NCI-H1436 (cell line): ENCODE results near the gene ANGPTL4.
"Not testable (repeated sequence)": the region's sequence is repeated elsewhere in the genome, so short reads cannot be mapped to it uniquely, and the experiment has no call there.

Experiments used
- DNase-seq: peaks from one replicate; lab custom pipeline; 2025; lab: John Stamatoyannopoulos, UW

ANGPTL4 gene

DNA sequence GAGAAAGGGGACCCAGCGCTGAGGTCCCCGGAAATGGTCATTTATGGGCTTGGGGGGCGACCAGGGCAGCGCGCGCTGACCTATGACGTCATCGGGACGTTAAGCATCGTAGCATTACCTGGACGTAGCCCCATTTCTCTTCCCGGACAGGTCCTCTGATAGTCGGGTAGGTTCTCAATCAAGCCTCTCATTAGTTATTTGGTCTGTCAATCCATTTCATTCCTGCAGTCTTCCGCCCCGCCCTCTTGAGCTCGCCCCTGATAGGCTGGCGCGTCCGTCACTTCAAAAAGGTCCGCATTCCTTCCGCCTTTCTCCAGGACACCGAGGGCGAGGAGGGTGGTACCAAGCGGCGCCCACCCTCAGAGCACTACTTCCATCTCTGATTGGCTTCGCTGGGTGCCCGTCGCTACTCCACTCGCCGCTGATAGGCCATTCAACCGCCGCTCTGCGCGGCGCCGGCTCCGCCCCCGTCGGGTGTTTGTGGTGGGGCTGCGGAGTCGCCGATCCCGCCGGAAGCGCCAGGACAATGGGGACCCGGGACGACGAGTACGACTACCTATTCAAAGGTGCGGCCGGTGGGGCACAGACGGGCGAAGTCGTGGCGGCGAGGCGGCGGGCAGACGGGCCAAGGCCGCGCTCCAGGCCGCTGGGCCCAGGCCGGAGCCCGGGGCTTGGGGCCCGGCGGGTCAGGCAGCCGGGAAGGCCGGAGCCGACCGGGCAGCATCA lies 26.1 kb downstream of the ANGPTL4 start, which contains the start of gene RAB11B:
RAB11B (plus strand) TSS at position 470 of the 726 bp plus-strand sequence; CDS start at position 527, 57 bp downstream.
- peak; percentile 99 for DNase-seq

DNA sequence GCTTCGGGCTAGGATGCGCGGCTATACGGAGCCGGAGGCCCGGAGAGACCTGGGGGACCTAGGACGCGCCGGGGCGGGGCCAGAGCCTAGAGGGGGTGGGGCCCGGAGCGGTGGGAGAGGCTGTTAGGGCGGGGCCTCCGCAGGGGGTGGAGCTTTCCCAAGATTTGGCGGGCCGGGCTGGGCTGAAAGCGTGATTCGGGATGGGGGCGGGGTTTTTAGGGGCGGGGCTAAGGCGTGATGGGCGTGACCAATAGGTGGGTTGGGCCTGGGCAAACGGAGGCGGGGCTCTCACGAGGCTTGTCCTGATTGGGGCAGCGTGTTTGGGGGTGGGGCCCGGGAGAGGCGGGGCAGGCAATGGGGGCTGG lies 26.6 kb downstream of the ANGPTL4 start:
- peak; percentile 91 for DNase-seq

DNA sequence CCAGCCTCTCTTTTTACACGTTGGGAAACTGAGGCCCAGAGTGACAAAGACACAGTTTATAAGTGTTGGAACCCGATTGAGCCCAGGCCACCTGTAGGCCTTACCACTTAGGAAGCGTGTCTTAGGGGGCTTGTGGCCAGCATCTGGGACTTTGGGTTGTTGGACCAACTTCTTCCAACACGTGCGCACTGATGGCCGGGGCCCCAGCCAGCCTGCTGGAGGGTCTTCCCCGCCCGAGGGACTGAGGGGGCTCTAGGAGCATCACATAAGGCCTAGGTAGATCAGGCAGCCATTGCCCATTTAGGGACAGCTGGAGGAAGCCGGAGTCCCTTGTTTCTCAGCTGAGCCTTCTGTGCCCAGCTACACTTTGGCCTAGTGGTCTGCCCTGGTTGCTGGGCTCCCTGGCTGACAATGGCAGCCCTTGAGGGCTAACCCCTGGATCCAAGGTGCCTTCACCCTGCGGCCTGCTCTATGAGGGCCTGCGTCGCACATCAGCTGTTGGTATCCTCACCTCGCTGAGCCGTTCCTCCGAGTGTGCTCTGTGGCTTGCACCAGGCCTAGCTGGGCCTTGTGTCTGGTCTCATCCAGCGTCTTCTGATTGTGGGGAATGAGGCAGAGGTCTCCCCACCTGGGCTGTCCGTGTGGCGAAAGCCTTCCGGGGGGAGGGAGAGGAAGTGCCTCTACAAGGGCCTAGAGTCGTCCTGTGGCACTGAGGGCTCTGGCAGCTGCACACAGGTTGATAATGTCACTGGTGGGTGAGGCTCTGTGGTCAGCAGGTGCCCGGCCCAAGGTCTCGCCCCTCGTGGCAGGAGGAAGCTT lies 27.5 kb downstream of the ANGPTL4 start:
- DNase-seq = no peak

- no peak for DNase-seq
These were observed 28.1 kb downstream of the ANGPTL4 start for GRCh38 chr19:8392017-8392591.

DNA sequence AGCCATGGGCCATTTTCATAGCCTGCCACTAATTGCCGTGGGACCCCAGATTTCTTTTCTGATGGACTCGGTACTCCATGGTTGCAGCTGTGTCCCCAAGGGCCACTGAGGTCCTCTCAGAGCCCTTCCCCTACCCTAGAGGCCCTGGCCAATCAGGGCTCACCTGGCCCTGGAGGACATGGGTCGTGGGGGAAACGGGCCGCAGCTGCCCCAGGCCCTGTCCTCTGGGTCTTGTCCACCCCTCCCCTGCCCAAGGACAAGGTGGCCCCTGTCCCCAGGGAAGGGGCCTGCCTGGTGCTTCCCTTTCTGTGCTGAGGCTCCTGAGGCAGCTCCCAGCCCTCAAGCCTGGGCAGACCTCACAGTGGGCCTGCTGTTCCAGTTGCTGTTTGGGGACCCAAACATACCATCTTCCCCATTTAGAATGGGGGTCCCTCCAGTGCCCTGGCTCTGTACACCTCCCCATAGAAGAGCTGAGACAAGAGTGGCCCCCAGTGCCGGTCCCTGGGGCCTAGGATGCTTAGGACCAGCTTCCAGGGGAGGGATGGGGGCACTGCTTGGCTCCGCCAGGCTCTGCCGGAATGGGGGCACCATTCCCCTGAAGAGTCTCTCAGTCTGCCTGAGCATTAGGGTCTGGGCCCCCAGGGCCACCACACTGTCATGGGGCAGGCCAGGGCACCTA lies 29.4 kb downstream of the ANGPTL4 start:
- DNase-seq = no peak

DNA sequence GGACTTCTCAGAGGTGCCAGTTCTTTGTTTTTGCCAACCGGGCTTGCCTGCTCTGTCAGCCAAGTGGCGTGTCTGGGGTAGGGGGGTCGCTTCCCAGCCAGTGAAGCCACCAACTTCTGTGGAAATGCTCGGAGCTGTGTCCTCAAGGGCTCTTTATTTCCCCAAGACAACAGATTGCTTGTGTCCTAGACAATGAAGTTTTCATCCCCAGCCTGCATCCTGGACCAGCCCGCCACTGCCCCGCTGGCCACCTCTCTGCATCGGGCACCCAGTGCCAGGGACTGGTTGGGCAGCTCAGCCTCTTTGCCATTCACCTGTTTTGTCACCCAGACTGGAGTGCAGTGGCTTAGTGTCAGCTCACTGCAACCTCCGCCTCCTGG lies 29.9 kb downstream of the ANGPTL4 start:
- no peak for DNase-seq

DNA sequence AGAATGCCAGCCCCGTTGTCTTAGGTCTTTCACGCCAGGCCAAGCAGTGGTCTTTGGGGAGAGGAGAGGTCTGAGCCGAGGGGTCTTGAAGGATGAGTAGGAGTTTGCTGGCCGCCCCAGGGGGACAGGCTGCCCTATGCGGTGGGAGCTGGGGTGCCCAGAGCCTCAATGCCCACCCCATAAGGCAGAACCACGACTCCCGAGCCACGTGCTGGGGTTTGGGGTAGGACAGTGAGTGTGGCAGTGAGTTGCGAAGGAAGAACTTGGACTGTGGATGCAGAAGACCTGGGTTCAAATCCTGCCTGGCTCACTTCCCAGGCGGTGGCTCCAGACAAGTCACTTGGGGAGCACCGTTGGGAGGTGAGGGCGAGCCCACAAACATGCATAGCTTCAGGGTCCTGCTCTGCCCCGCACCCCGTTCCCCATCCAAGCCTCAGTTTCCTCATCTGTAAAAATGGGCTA lies 31.7 kb downstream of the ANGPTL4 start:
- no peak for DNase-seq

DNA sequence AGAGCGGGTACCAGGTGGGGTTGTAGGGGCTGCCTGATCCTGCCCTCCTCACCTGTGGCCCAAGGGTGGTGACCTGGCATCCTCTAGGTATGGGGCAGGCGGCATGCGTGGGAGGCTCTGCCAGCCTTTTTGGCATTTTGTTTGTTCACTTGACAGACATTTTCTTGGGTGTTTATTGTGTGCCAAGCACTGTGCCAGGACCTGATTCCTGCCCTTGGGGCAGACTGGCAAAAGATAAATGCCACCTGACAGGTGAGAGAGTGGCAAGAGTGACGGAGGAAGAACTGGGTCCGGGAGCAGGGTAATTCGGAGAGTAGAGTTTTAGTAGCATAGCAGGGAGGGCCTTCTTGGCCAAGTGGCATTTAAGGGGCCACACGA lies 32.2 kb downstream of the ANGPTL4 start:
- DNase-seq = no peak

DNA sequence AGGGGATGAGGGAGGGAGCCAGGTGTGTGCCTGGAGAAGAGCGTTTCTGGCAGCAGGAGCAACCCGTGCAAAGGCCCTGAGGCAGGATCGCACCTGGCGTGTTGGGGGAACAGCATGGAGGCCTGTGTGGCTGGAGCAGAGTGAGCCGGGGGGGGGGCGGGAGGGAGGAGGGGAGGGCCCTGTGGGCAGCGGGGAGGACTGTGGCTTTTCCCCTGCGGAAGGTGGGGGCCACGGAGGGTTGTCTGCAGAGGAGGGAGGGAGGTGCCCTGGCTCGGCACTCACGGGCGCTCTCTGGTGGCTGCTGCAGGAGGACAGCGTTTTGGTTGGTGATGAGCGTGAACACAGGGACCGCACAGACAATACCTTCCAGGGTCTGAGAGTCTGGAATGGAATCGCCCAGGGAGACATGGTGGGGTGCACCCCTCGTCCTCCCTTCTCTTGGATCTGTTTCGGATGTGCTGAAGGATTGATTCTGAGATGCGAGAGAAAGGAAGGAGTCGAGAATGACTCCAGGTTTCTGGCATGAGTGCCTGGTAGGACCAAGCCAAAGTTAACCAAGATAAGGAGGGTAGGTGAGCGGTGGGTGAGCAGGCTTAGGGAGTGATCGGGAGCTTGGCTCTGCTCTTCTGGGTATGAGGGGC lies 32.7 kb downstream of the ANGPTL4 start:
- no peak for DNase-seq

GRCh38 chr19:8397271-8397670 lies 33.3 kb downstream of the ANGPTL4 start:
- DNase-seq = no peak

DNA sequence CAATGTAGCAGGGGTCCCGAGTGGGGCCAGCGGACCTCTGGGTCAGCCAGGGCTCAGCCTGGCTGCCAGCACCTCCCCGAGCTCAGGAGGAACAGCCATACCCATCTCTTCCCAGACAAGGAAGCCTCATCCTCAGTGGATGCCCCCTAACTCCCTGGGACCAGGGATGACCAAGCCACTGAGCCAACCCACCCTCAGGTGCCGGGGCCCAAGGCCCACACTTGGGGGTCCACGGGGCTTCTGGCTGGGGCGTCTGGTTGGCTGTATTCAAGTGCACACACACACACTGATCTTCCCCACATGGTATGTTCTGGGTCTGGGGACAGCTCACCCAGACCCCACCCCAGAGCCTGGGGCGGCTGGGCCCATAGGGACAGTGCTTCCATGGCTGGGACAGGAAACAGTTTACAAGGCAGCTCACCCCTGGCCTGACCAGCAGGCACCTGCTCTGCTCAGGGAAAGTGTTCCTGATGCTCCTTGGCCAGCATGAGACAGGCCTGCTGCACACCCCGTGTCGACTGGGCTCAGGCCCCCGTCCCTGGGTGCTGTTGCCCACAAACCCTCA lies 33.9 kb downstream of the ANGPTL4 start:
- DNase-seq = no peak

DNA sequence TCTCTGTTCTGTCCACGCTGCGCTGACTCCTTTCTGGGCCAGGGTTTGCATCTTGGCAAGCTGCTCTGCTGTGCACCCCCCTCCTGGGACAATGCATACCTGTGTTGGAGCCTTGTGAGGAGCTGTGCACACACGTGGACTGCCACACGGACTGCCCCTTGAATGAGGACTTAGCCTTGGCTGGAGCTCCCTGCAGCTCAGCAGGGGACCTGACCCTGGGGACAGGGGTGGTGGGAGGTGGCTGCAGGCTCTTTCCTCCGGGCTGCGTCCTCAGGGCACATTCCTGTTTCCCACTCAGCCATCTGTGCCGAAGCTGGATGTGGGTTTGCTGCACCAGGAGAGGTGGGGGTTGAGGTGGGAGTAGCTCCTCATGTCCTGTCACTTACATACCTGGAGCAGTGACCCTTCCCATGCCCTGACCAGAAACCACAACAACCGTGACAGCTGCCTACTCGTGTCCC lies 34.4 kb downstream of the ANGPTL4 start:
- DNase-seq = no peak

GRCh38 chr19:8399681-8400188 lies 35.8 kb downstream of the ANGPTL4 start:
- DNase-seq = no peak

DNA sequence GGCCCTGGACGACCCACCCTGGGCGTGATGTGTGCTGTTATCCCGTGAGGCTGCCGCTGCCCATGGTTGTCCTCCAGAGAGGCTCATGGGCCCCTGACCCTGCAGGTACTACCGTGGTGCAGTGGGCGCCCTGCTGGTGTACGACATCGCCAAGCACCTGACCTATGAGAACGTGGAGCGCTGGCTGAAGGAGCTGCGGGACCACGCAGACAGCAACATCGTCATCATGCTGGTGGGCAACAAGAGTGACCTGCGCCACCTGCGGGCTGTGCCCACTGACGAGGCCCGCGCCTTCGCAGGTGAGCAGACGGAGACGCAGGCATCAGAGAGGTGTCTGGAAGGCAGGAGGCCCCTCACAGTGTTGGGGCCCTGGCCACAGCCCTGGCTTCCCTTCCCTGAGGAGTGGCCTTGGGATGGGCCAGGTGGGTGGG lies 38.0 kb downstream of the ANGPTL4 start:
- DNase-seq = no peak

DNA sequence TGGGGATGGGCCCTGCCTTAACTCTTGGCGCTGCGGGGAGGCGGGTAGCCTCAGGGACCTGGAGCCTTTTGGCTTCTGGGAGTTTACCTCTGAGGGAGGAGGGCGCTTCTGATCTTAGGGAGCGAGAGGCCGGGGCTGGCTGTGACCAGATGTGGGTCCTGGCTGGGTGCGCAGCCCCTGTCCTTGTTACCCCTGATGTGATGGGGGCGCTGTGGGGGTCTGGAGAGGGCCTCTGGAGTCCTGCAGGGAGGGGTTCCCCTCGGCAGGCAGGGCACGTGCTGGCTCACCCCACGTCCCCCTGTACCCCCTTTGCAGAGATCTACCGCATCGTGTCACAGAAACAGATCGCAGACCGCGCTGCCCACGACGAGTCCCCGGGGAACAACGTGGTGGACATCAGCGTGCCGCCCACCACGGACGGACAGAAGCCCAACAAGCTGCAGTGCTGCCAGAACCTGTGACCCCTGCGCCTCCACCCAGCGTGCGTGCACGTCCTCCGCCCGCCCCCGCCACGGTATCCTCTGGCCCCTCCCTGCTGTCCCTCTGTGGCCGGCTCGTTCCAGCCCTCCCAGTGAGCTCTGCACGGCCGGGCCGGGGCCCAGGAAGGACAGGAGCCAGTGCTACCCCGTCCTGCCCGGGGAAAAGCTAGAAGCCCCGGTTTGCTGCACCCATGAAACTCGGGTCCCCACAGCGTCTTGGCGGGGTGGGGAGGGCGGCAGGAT lies 39.3 kb downstream of the ANGPTL4 start:
- no peak for DNase-seq

- no peak for DNase-seq
These were observed 39.8 kb downstream of the ANGPTL4 start for GRCh38 chr19:8403820-8404109.

GRCh38 chr19:8404391-8405151 lies 40.6 kb downstream of the ANGPTL4 start:
- DNase-seq = no peak

GRCh38 chr19:8410718-8411117 lies 46.8 kb downstream of the ANGPTL4 start:
- DNase-seq = not testable (repeated sequence)

GRCh38 chr19:8412783-8413628 lies 49.1 kb downstream of the ANGPTL4 start, which contains the start of gene MARCHF2:
TSS of gene MARCHF2 (plus strand) at chr19:8413305. CDS start at chr19:8421841, 8,536 bp downstream.
- peak; percentile 94 for DNase-seq
